GM18526 (cell line): ENCODE results near the gene SPRY4.

ENCODE experiments used
- POLR2A ChIP-seq: IDR thresholded peaks from 3 replicates; pipeline ENCODE4 v1.6.1; 2011; ENCODE audit not compliant: insufficient read length; ENCODE audit errors: extremely low read depth

Gene SPRY4

GRCh38 chr5:142320430-142320738, 4.4 kb downstream of the SPRY4 start:
- TF ChIP-seq POLR2A, result no peak

- TF ChIP-seq POLR2A, result no peak
These were observed 5.0 kb downstream of the SPRY4 start for GRCh38 chr5:142319560-142320429.

DNA sequence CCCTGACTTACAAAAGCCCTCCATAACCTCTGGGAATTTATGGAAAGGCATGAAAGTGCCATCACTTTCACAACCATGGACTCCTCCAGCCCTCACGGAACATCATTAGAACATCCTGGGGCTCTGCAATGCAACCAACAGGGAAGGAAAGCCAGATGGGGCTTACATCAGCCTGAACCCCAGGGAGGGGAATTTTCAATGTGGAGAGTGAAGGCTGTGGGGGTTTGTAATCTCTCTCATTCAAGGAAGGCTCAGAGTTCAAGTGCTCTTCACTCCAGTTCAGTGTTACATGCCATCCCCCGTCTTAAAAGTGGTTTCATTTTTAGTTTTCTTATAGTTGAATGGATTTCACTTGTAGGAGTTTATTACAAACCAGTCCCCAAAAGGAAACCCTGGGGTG, 5.7 kb downstream of the SPRY4 start:
- TF ChIP-seq POLR2A, result no peak

- TF ChIP-seq POLR2A, result no peak
These were observed 7.1 kb downstream of the SPRY4 start for GRCh38 chr5:142317753-142318152.

GRCh38 chr5:142317173-142317572, 7.6 kb downstream of the SPRY4 start:
- TF ChIP-seq POLR2A, result no peak

DNA sequence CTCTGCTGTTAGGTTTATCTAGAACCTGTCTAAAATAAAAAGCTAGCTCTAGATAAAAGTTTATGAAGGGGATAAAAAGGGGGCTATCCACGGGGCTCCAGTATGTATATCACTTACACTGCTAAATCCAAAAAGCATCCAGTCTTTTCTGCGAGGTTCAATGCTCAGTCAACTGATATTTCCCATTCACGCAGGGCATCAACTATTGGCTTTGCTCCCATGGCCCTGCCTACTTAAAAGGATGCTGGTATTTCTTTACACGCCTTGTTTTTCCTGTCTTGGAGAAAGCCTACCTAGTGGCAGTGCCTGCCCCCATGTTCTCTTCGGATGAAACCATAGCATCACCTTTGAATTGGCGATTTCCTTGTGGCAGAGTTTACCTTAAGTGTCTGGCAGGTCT, 8.1 kb downstream of the SPRY4 start:
- no peak for TF ChIP-seq POLR2A

- TF ChIP-seq POLR2A, result no peak
These were observed 8.8 kb downstream of the SPRY4 start for GRCh38 chr5:142316051-142316450.

DNA sequence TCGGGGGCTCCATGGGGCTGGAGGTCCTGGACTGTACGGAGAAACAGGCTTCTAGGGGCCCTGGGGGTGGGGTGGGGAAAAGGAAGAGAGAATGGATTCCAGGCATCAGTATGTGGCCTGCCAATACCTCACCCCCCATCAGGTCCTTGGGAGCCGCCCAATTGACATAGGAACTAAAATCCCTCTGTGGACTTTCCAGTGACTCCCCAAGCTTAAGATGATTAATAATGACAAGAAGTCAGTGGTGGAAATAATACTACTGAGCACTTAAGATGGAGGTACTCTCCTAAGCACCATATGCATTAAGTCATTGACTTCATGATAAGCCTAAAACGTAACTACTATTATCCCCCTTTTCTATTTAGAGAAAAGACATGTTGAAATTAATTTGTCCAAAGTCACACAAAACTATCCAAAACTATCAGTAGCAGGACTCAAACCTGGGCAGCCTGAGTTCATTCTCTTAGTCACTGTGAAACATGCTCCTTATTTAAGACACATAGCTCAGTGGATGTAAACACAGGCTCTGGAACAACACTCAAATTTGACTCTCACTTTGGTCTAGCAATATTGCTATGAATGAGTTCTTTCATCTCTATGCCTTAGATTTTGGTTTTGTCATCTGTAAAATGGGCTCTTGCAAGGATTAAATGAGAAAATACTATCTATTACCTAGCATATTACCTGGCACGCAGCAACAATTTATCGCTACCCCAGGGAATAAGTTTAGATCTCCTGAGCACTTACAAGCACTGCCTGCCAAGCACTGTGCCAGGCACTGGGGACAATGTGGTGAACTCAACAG, 9.5 kb downstream of the SPRY4 start:
- TF ChIP-seq POLR2A, result no peak

- TF ChIP-seq POLR2A, result no peak
These were observed 10.2 kb downstream of the SPRY4 start for GRCh38 chr5:142314606-142315005.

DNA sequence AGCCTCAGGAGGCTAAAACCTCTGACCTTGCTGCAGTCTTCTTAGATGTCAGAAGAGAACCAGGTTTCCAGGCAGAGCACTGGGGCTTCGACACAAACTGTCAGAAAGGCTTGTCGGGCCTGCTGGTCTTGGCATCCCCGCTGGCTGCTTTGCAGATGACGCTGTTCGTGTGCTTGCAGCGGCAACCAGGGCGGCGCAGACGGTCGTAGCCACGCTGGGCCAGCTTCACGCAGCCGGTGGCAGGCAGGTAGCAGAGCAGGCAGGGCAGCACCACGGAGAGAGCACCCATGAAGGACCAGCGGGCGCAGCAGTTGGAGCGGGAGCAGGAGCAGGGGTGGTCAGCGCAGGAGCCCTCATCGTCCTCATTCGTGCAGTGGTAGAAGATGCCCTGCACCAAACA, 10.7 kb downstream of the SPRY4 start:
- no peak for TF ChIP-seq POLR2A

DNA sequence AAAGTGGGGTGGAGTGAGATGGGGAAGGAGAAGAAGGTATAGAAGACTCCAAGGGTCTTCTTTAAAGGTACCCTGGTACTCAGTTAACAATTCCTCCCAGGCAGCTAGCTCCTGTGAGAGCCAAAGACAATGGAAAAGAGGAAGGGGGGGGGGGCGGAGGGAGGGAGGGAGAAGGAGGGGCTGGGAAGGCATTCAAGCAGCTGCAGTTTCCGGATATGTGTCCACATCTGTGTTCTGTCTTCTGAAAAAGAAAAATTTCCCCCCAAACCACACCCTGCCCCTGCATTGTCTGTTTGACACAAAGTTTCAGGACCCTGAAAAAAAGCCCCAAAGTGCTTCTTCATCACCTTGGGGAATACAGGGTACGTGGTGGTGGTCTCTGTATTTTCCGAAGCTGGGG, 11.1 kb downstream of the SPRY4 start:
- no peak for TF ChIP-seq POLR2A

DNA sequence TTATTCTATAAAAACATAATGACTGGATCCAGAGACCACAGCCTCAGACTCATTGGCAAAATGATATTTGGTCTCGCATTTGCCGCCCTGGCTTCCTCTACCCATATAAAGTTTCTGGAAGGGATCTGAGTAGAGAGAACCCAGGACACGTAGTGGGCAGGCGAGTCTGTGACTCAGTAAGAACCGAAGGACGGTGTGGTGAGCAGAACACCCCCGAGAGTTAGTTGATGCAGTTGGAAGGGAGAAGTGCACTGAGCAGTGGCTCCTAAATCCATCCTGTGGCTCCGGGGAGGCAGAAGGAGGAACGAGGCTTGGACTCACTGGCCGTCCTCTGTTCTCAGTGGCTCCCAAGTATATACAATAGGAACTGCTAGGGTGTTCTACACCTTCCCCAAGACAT, 11.5 kb downstream of the SPRY4 start:
- TF ChIP-seq POLR2A, result no peak

- no peak for TF ChIP-seq POLR2A
These were observed 12.4 kb downstream of the SPRY4 start for GRCh38 chr5:142312399-142312798.

DNA sequence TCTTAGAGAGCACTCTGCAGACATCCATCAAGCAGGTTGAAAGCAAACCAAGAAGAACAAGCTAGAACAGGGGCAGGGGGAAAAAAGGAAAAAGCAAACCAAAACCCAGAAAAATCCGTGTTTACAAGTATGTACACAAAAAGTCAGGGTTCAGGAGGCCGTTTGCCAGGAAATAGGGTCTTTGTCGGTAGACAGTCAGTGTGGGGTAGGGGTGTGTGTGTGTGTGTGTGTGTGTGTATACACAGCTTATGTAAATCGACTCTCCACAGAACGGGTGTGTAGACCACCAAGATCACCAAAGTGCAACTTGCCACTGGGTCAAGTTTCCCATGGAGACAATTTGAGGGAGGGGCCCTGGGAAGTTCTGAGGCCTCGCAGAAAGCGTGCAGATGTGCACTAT, 13.1 kb downstream of the SPRY4 start:
- no peak for TF ChIP-seq POLR2A

DNA sequence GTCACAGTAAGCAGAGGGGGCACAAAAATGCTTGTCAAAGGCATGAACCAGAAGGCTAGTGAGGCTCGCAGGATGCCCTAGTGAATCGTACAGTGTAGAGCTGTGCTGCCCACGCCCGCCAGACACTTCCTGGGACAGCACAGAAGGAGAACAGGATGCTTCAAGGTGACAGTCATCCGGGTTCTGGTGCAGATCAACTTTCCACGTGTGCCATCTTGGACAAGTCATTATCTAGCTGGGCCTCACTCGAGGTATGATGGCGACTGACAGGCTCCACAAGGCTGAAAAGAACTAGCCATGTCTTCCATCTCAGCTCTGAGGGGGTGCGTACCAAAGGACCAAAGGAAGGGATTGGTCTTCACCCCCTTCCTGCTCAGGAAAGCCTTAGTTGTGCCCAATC, 14.0 kb downstream of the SPRY4 start:
- no peak for TF ChIP-seq POLR2A

GRCh38 chr5:142309747-142310318, 15.0 kb downstream of the SPRY4 start:
- no peak for TF ChIP-seq POLR2A
